ENCODE data around the gene DOCK2. TPM values are rescaled to one million over a fixed set of nuclear protein-coding genes. Genes with fewer than 3 reads are reported as not detected.

The DOCK2 gene
- total and polyA plus RNA-seq, 2 donors (not counting 3 experiments of a cell fraction or from before 2014, with no cell fraction given) = 0.62 to 4.8 TPM

DNA sequence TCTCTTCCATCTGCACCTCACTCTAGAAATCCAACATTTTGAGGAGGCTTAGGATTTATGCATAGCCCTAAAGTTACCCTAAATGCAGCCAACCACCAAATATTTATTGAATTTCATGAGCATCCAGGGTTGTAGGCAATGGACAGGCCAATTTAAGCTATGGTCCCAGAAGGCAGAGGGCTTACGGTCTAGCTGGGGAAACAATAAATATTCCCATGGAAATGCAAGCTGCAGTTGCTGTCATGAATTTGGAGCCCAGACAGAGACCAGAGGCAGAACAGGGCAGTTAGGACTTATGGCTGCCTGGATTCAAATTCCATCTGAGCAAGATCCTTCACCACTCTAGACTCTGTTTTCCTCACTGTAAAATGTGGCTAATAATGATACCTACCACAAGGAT lies 352.3 kb downstream of the DOCK2 start:
- Histone ChIP-seq H3K36me3 (ENCODE audit: control insufficient read depth in 2 of 2, extremely low read depth in 1 of 2, insufficient read depth in 2 of 2, low read length in 2 of 2) (no peaks in the 10 kb centered on the region), H3K4me2 (ENCODE audit: insufficient read depth, low read length) (peak overlapping the region; percentile 65), H3K9me3 (replicated peaks; ENCODE audit: control insufficient read depth, insufficient read depth, low read length) (no peaks in the 10 kb centered on the region), H3K9ac (replicated peaks; ENCODE audit: extremely low read depth, insufficient read depth, low read length) (peak overlapping the region; percentile 66), H4K20me1 (replicated peaks; ENCODE audit: control insufficient read depth, extremely low read depth, insufficient read depth, low read length) (no peaks in the 10 kb centered on the region), H3K27me3 (ENCODE audit: control insufficient read depth in 2 of 2, insufficient read depth in 2 of 2, low read length in 2 of 2) (no peaks in the 10 kb centered on the region), H2AFZ (ENCODE audit: low read depth, low read length) (peak overlapping the region; percentile 59), H3K4me1 (ENCODE audit: control insufficient read depth, extremely low read depth, insufficient read depth, low read length) (peaks cover 26% of the 10 kb centered on the region), H3K9me1 (replicated peaks; ENCODE audit: control insufficient read depth, extremely low read depth, insufficient read depth, low read length) (no peaks in the 10 kb centered on the region), H3K4me3 (replicated peaks in 1 of 3; ENCODE audit: insufficient read depth in 1 of 3, low read depth in 1 of 3, low read length in 3 of 3) (no peak overlapping the region), H3K79me2 (ENCODE audit: control insufficient read depth, insufficient read depth, low read length) (no peaks in the 10 kb centered on the region), H3K27ac (ENCODE audit: insufficient read depth, low read depth, low read length) (peak overlapping the region; percentile 95)
- no TSS peak for BruUV-seq (replicated peaks)
- CTCF ChIA-PET = interaction anchor here (1.0 to 5.0 kb wide), 6 partner anchors 9 to 287 kb away, joined by 3 to 38 read pairs (median 4); partner anchors contain the start of gene INSYN2B
- DNase-seq (ENCODE audit: low read depth, low spot score) (peak; percentile 30), FAIRE-seq (peak; percentile 77)
- intact Hi-C loops (cut with micrococcal nuclease) (loop anchor here (2.0 to 5.0 kb wide), 3 partner anchors 63 to 229 kb away; no protein-coding TSS in a partner anchor), dilution Hi-C loops (cut with MboI; ENCODE audit: extremely low pct_ligation_motif_present, low sequenced_read_pairs) (no loop called here)
- no peak for TF ChIP-seq FOS (IDR thresholded peaks at IDR 0.05; ENCODE audit: borderline replicate concordance, insufficient read depth, low read length)
- no peak for TF ChIP-seq GATA2 (IDR thresholded peaks at IDR 0.05; ENCODE audit: insufficient read depth, insufficient read length, low read depth, low read length)
- TF ChIP-seq JUN (IDR thresholded peaks at IDR 0.05; ENCODE audit: borderline replicate concordance, insufficient read depth, insufficient read length, low read depth) = no peak
- no peak for TF ChIP-seq POLR2AphosphoS5 (IDR thresholded peaks at IDR 0.05; ENCODE audit: insufficient read depth, low read depth, low read length)
- POLR2A ChIA-PET = no interaction called here

DNA sequence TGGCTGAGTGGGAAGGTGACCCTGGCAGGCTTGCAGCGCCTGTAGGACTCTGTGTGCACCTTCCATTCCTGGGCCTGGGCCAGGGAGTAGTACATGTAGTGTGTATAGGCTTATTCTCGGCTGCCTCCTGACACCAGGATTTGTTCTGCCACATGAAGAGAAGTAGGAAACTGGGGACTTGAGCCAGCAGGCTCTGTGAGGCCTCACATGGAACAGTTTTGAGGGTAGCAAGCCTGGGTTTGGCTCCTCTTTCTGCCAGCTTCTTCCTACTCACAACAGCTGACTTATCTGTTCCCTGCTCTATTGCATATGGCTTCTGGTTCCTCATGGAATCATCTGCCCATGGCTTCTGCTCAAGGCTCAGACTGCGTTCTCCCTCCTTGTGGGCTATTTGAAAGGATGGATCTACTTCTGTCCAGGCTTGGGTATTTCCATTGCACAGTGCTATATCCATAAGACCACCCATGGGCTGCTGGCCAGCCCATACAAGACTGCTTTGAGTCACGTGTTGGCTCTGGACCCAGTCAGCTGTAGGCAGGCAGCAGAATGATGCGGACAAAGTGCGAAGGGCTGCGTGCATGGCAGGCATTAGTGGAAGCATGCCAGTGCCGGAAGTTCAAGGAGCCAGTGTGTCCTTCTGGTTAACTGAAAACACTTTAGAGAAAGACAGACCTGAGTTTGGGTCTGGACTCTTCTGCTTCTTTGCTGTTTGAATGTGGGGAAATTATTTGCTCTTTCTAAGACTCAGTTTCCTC lies 354.2 kb downstream of the DOCK2 start:
- Histone ChIP-seq H4K20me1 (replicated peaks; ENCODE audit: control insufficient read depth, extremely low read depth, insufficient read depth, low read length) (no peaks in the 10 kb centered on the region), H3K4me3 (replicated peaks in 1 of 3; ENCODE audit: insufficient read depth in 1 of 3, low read depth in 1 of 3, low read length in 3 of 3) (no peak overlapping the region), H3K27me3 (ENCODE audit: control insufficient read depth in 2 of 2, insufficient read depth in 2 of 2, low read length in 2 of 2) (no peaks in the 10 kb centered on the region), H3K4me1 (ENCODE audit: control insufficient read depth, extremely low read depth, insufficient read depth, low read length) (peaks cover 26% of the 10 kb centered on the region), H2AFZ (ENCODE audit: low read depth, low read length) (no peak overlapping the region), H3K36me3 (ENCODE audit: control insufficient read depth in 2 of 2, extremely low read depth in 1 of 2, insufficient read depth in 2 of 2, low read length in 2 of 2) (no peaks in the 10 kb centered on the region), H3K9ac (replicated peaks; ENCODE audit: extremely low read depth, insufficient read depth, low read length) (no peak overlapping the region), H3K79me2 (ENCODE audit: control insufficient read depth, insufficient read depth, low read length) (no peaks in the 10 kb centered on the region), H3K9me1 (replicated peaks; ENCODE audit: control insufficient read depth, extremely low read depth, insufficient read depth, low read length) (no peaks in the 10 kb centered on the region), H3K9me3 (replicated peaks; ENCODE audit: control insufficient read depth, insufficient read depth, low read length) (no peaks in the 10 kb centered on the region), H3K4me2 (ENCODE audit: insufficient read depth, low read length) (no peak overlapping the region), H3K27ac (ENCODE audit: insufficient read depth, low read depth, low read length) (no peak overlapping the region)
- ChIA-PET POLR2A (no interaction called here), CTCF (interaction anchor here (0.5 to 5.0 kb wide), 4 partner anchors 11 to 1744 kb away, joined by 3 to 38 read pairs (median 4); partner anchors contain the start of gene INSYN2B)
- DNase-seq (ENCODE audit: low read depth, low spot score) = no peak
- dilution Hi-C loops (cut with MboI; ENCODE audit: extremely low pct_ligation_motif_present, low sequenced_read_pairs) = no loop called here
- intact Hi-C loops (cut with micrococcal nuclease) = no loop called here
- no peak for TF ChIP-seq JUN (IDR thresholded peaks at IDR 0.05; ENCODE audit: borderline replicate concordance, insufficient read depth, insufficient read length, low read depth)
- TF ChIP-seq CTCF (IDR thresholded peaks at IDR 0.05; ENCODE audit: extremely low read depth in 1 of 2, insufficient read depth in 1 of 2, low read depth in 1 of 2, low read length in 2 of 2) = no peak
- TF ChIP-seq POLR2A (IDR thresholded peaks at IDR 0.05; ENCODE audit: low read depth, low read length) = no peak
- TF ChIP-seq EZH2 (IDR thresholded peaks at IDR 0.05; ENCODE audit: borderline replicate concordance, low read depth, low read length, severe bottlenecking) = no peak
- no peak for TF ChIP-seq MAX (IDR thresholded peaks at IDR 0.05; ENCODE audit: insufficient read depth, insufficient read length)
- TF ChIP-seq GATA2 (IDR thresholded peaks at IDR 0.05; ENCODE audit: insufficient read depth, insufficient read length, low read depth, low read length) = no peak
- TF ChIP-seq POLR2AphosphoS5 (IDR thresholded peaks at IDR 0.05; ENCODE audit: insufficient read depth, low read depth, low read length) = no peak
- TF ChIP-seq FOS (IDR thresholded peaks at IDR 0.05; ENCODE audit: borderline replicate concordance, insufficient read depth, low read length) = no peak
- no peak for TF ChIP-seq MYC (IDR thresholded peaks at IDR 0.05; ENCODE audit: low read depth, low read length)
- no TSS peak for BruUV-seq (replicated peaks)
- no peak for FAIRE-seq
